Middle frontal gyrus (tissue), 1 donor: ENCODE data around the gene PITX2.
A peak's percentile ranks its signal among the peaks of the same experiment; 100 is the strongest.

ENCODE experiments used
- DNase-seq: peaks from one replicate; pipeline ENCODE4 v3.0.0-alpha.2; 2015; ENCODE audit warnings: low spot score; ENCODE audit errors: extremely low spot score

The PITX2 gene

GRCh38 chr4:110636680-110637407 lies 14.0 kb upstream of the PITX2 start:
- no peak for DNase-seq

DNA sequence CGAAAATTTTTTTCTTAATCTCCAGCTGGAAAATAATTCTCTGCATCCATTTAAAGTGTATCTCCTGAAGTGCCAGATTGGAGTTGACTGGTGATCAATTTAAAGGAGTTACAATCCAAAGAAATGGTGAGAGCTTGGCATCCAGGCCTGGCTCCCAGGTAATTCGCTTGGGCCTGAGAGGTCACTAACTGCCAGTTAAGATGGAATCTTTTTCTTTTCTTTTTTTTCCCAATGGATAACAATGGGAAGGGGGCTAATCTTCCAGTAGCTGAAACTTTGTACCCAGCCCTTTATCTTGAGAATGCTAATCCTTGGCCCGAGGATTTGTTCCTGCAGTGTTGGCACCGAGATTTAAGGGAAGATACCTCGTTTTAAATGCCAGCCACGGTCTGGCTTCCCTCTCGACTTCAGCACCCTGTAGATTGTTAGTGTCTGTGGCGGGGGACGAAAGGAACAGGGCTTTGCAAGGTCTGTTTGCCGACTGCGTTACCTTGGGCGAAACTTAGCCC lies 13.3 kb upstream of the PITX2 start:
- no peak for DNase-seq

DNA sequence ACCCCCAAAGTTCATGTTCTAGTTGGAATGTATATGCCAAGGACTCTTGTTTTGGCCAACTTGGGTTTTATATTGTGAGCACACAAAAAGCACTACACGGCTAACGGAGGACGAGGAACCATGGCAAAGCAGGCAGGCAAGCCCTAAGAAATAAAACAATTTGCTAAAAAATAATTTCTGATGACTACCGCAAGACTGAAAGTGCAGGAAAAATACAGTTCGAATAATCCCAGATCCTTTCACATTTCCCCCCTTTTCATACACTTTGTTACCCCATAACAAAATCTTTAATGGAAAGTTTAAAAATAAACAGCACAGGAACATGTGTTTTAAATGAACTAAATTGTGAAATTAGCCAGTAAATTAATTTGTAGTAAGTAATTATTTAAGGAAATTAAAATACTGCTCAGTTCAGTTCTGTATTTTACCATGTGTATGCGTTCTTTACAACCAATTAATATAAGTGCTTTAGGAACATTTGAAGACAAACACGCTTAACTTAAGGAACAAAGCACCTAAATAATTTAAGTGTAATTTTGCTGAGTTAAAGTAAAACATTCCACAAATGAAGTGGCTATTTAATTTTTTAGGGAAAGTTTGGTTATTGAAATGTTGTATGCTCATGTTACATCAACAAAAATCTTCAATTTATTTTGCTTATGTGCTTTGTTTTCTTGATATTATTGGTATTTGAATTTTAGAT lies 12.4 kb upstream of the PITX2 start:
- no peak for DNase-seq

DNA sequence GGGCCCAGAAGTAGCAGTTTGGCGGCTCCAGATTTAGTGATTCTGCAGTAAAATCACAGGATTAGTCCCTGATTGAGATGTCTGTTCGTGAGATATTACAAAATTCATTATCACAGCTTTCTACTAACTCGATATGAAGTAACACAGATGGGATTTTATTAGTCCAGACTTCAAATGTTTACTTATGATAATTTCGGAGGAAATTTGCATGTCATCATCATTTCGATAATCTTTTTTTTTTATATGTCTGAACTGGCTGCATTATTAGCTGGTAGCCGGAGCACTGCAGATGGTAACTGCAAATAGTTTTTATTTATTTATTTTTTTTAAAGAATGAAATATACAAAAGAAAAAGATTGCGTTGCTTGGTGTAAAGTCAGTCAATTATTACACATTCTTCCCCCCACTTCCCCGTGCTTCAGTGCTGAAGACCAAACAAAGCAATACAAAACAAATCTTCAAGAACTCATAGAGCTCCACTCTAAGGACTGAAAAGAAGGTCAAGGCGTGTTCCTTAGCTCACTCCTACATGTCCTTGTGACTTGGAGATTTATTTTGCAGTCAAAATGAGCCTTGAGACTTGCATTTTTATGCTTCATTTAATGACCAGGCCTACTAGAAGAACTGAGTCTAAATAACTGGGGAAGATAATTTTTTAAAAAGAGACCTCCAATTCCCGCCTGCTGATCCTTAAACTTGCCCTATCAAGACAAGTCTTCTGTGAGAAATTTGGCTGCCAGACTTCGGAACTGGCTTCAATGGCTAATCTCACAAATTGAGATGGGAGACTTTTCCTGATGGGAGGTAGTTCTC lies 11.7 kb upstream of the PITX2 start:
- no peak for DNase-seq

DNA sequence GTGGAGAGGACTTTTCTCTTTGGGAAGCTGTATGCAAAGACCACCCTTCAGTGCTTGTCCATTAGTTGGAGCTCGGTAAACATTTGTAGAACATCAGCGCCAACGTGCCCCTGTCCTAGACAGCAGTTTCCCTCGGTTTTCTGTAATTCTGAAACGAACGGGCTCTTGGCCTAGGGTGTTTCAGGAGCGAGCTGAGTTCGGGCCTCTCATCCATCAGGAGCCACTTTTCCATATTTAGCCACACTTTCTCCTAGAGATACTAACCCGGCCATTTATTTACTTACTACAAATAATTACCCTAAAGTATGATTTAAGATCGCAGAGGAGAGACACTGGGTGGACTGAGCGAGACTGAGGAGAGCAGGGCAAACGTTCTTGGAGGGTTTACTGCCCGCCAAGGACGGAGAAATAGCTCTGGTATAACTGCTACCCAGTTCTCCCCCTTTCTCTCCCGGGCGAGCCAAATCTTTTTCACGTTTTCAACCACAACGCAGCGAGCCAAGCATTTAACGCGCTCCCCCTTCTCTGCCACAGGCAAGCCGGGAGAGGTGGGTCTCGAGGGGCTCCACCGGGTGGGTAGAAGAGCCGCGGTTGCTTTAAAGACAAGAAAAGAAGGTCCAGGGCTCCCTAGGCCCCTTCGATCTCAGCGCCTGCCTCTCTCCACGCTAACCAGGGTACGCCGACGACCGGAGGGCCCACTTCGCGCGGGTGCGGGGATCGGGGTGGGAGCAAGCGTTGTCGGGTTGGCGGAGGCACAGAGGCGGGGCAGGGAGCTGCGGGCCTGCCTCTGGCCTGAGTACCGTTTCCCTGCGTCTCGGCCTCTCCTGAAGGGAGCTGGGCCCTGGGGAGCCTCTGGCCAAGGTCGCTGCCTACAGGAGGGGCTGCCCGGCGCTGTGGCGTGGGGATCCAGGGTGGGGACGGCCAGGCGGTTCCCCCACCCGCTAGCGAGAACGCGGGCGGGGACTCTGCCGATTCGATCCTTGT lies 10.8 kb upstream of the PITX2 start:
- DNase-seq: no peak

- no peak for DNase-seq
Observed at GRCh38 chr4:110632506-110633357, 9.9 kb upstream of the PITX2 start.

GRCh38 chr4:110631584-110632505 lies 9.0 kb upstream of the PITX2 start:
- peak; percentile 15 for DNase-seq

DNA sequence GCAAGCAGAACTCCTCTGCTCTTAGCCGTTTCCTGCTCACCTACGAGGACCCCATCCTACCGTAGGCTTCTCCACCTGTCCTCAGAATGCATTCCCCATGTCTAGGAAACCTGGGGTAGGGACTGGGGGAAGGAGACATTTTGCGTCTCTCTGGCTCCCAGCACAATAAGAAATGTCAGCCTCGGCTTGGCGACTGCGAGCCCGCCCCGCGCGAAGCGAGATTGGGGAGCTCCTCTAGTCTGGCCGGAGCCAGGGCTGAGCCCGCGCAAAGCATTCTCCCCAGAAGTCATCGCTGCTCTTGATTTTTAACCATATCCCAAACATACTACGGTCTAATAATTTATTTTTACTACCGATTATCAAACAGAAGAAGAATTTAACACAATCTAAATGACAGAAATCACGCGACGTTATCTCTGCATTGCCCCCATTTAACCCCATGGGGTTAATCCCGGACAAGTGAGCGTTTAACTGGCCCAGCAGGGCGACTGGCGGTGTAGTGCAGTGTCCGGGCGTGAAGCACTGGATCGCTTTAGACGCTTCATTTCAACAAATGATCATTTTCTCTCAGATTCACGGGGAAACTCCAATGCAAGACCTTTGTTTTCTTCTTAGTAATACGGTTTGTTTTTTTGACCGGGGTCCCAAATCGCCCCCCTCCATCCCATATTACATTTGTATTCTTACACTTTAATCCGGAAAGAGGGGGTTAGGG lies 8.0 kb upstream of the PITX2 start:
- DNase-seq: no peak

DNA sequence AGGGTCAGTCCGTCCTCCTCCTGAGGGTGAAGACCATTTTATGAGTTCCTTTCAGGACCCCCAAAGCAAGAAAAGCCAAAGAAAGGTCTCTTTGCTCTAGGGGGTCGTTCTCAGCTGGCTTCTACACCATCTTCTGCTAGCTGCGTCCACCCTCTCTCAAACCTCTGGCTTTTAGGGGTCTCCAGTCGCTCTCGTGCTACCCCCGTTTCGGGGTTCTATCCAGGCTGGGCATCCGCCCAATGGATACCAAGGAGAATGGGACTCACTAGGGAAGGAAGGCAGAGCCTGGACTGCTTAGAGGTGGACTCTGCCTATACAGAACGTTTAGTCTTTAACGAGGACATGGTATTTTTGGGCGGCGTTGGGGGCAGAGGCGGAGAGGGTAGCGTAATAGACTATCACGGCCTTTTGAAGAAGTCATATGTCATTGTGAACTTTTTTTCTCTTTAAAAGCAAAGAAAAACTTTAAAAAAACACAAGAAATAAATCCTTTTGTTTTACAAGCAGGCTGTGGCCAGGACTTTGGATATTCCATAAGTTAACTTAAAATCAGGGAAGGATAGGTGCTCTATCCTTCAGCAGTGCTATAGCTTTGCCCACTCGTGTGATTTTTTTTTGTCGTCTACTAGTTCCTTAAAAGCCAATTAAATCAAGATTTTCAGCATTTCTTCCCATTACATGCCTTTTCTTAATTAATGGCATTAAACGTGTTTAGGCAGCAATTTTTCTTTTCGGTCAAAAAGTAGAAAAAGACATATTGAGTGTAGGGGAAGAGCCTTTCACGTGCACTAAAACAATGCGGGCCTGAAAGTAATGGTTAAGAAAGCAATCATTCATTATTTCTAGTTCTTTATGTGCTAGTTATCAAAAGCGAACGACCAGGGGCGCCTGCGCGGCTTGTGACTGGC lies 7.2 kb upstream of the PITX2 start:
- DNase-seq: no peak

- DNase-seq: no peak
Observed at GRCh38 chr4:110629214-110629754, 6.4 kb upstream of the PITX2 start.

GRCh38 chr4:110628663-110629213 lies 5.9 kb upstream of the PITX2 start:
- DNase-seq: no peak

DNA sequence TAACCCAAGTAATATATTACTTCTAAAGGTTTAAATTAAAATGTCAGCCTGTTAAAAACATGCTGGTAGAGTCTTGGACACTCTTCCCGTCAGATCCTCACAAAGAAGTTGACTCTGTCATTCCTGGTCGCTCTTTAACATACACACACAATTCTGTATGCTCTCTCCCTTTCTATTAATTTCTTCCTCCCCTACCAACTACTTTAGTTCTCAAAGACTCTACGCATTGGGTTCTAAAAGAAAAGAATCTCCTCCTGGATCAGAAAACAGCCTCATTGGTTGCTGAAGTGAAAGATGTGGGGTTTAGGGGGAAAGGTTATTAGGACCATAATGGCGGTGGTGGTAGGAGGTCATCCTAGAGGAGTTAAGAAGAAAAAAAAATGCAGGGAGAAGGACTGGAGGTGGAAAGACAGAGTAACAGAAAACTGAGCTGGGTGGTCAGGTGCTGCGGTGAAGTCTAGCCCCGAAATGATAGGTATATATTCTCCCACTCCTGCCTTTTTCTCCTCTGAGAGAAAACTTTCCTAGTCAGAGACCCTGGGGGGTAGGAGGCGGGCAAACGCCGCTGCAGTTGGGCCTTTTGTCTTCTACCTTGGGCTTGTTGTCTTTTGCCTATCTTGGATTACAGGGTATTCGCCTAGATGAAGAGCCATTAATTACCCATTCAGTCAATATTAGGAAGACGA lies 5.2 kb upstream of the PITX2 start:
- DNase-seq: no peak

GRCh38 chr4:110626532-110627153 lies 3.8 kb upstream of the PITX2 start:
- no peak for DNase-seq

- DNase-seq: no peak
Observed at GRCh38 chr4:110625576-110626257, 2.8 kb upstream of the PITX2 start.
